HepG2 (cell line): ENCODE measurements around the gene ANKRD11. TPM values are rescaled to one million over a fixed set of nuclear protein-coding genes. Genes with fewer than 3 reads are reported as not detected.

Experiments
- ARID3A ChIP-seq: IDR thresholded peaks from 2 replicates; pipeline ENCODE4 v1.6.1; 2012; ENCODE audit warnings: low read depth, low read length, improper control_type of control experiment
- BCL3 ChIP-seq: sonication (generic); formaldehyde crosslinking; IDR thresholded peaks from 2 replicates; pipeline ENCODE4 v1.5.1; 2020; ENCODE audit warnings: mild to moderate bottlenecking, missing genetic modification reagents, moderate library complexity
- ETS1 ChIP-seq: sonication (generic); formaldehyde crosslinking; IDR thresholded peaks from 2 replicates; pipeline ENCODE4 v1.4.0; 2020; ENCODE audit warnings: missing genetic modification reagents
- HNF4A ChIP-seq: sonication (generic); formaldehyde crosslinking; IDR thresholded peaks from 2 replicates; pipeline ENCODE4 v1.4.0; 2020; ENCODE audit warnings: missing genetic modification reagents
- HOXA3 ChIP-seq: sonication (generic); formaldehyde crosslinking; IDR thresholded peaks from 2 replicates; pipeline ENCODE4 v1.5.0; 2020; ENCODE audit warnings: missing genetic modification reagents
- MATR3 ChIP-seq: sonication (generic); formaldehyde crosslinking; IDR thresholded peaks from 2 replicates; pipeline ENCODE4 v1.4.0; 2020; ENCODE audit warnings: missing genetic modification reagents
- NR2F1 ChIP-seq, 2 experiments: fragments of 450-650 bp in 1 of 2; formaldehyde crosslinking in 1 of 2; IDR thresholded peaks; 2 replicates each; pipeline versions ENCODE4 v1.5.0 to v1.6.1; 2016 to 2020; ENCODE audit warnings: mild to moderate bottlenecking in 1 of 2, missing compliant biosample characterization in 1 of 2, missing genetic modification reagents in 1 of 2, moderate library complexity in 1 of 2
- NR2F6 ChIP-seq, 2 experiments: IDR thresholded peaks; 2 replicates each; pipeline ENCODE4 v1.6.1; 2016; ENCODE audit warnings: antibody characterized with exemption in 1 of 2, mild to moderate bottlenecking in 1 of 2
- PHF21A ChIP-seq: sonication (generic); formaldehyde crosslinking; IDR thresholded peaks from 2 replicates; pipeline ENCODE4 v1.5.0; 2020; ENCODE audit warnings: mild to moderate bottlenecking, missing genetic modification reagents
- PRDM10 ChIP-seq: sonication (generic); formaldehyde crosslinking; IDR thresholded peaks from 2 replicates; pipeline ENCODE4 v1.4.0; 2020; ENCODE audit warnings: low read depth, missing genetic modification reagents
- ZBTB7B ChIP-seq: sonication (generic); formaldehyde crosslinking; IDR thresholded peaks from 2 replicates; pipeline ENCODE4 v1.4.0; 2020; ENCODE audit warnings: missing genetic modification reagents
- ZMYM3 ChIP-seq: sonication (generic); formaldehyde crosslinking; IDR thresholded peaks from 2 replicates; pipeline ENCODE4 v1.5.1; 2020; ENCODE audit warnings: mild to moderate bottlenecking, missing genetic modification reagents
- ZNF333 ChIP-seq: sonication (generic); formaldehyde crosslinking; IDR thresholded peaks from 2 replicates; pipeline ENCODE4 v1.4.0; 2020; ENCODE audit warnings: mild to moderate bottlenecking, missing genetic modification reagents, borderline replicate concordance
- ZNF432 ChIP-seq: sonication (generic); formaldehyde crosslinking; IDR thresholded peaks from 2 replicates; pipeline ENCODE4 v1.5.0; 2020; ENCODE audit warnings: missing genetic modification reagents, mild to moderate bottlenecking, borderline replicate concordance
- ZNF687 ChIP-seq: sonication (generic); formaldehyde crosslinking; IDR thresholded peaks from 2 replicates; pipeline ENCODE4 v1.5.1; 2020; ENCODE audit warnings: mild to moderate bottlenecking, missing genetic modification reagents, moderate library complexity
- polyA plus RNA-seq, 8 experiments: library from polyadenylated mRNA; depleted of rRNA in 3 of 8; stranded (reverse) in 7 of 8; unstranded in 1 of 8; fragments of >200 nt; fragmentation: Illumina TruSeq in 4 of 8; extraction: Trizol in 4 of 8; gene quantifications; 2 replicates each; pipeline versions ENCODE4 v1.2.1 to v1.2.3, GENCODE V29; 2011 to 2016; ENCODE audit warnings: low read depth in 4 of 8, missing spikeins in 1 of 8, mixed read lengths in 1 of 8; ENCODE audit not compliant: insufficient read depth in 1 of 8
- total RNA-seq, 5 experiments: library from RNA; depleted of rRNA; stranded (reverse); fragments of >200 nt; fragmentation: Illumina TruSeq; extraction: Trizol; gene quantifications; 2 replicates each; pipeline ENCODE4 v1.2.3, GENCODE V29; 2016; ENCODE audit warnings: low read depth in 1 of 5

The ANKRD11 gene
- total and polyA plus RNA-seq, 2 of the 13 experiments (the other 11 are each of a cell fraction or from before 2014, with no cell fraction given) = 21.4 to 38.4 TPM

GRCh38 chr16:89495121-89495520 lies 4.8 kb upstream of the ANKRD11 start (continued):
- TF ChIP-seq BCL3 (CRISPR knock-in tag) (no peak), ETS1 (CRISPR knock-in tag) (no peak), NR2F6 (IDR thresholded peaks at IDR 0.05) (peak; percentile 37; the same call in 1 of the 2 replicates), NR2F6 (CRISPR knock-in tag; IDR thresholded peaks at IDR 0.05) (no peak; the same call in 1 of the 2 replicates), ZNF687 (peak; percentile 33), ZMYM3 (CRISPR knock-in tag) (no peak), HNF4A (CRISPR knock-in tag) (0 out of 2 replicates have a peak, but pooled peaks have one; percentile 5), ZNF432 (CRISPR knock-in tag) (no peak), PHF21A (no peak), MATR3 (CRISPR knock-in tag) (no peak), NR2F1 (CRISPR knock-in tag; IDR thresholded peaks at IDR 0.05) (0 out of 4 replicates have a peak, but pooled peaks of 1 of the 2 experiments have one; percentile 17), ZNF333 (CRISPR knock-in tag) (no peak), PRDM10 (CRISPR knock-in tag) (no peak), ARID3A (no peak), HOXA3 (CRISPR knock-in tag) (no peak), ZBTB7B (no peak)
